GM06990 (cell line): ENCODE data around the gene ZHX3.
A peak's percentile ranks its signal among the peaks of the same experiment; 100 is the strongest.
"Not testable (repeated sequence)": the region's sequence is repeated elsewhere in the genome, so short reads cannot be mapped to it uniquely, and the experiment has no call there.

Source experiments
- DNase-seq: peaks from one replicate; pipeline ENCODE4 v3.0.0-alpha.2; 2011; ENCODE audit not compliant: insufficient read length; ENCODE audit errors: extremely low read depth
- H3K27me3 ChIP-seq: replicated peaks from 2 replicates; pipeline ENCODE4 v1.6.0; 2011; ENCODE audit warnings: low read length; ENCODE audit not compliant: control insufficient read depth, insufficient read depth
- H3K36me3 ChIP-seq: 2 replicates; pipeline ENCODE4 v1.5.1; 2011; ENCODE audit warnings: low read length; ENCODE audit not compliant: control insufficient read depth, insufficient read depth
- H3K4me3 ChIP-seq: replicated peaks from 2 replicates; pipeline ENCODE4 v1.5.1; 2011; ENCODE audit warnings: low read depth, mild to moderate bottlenecking, control low read depth, low read length
- TF ChIP-seq, protein P1 (sequence below): IDR thresholded peaks from 2 replicates; pipeline ENCODE4 v1.5.1; 2011; ENCODE audit warnings: low read length, control low read depth, mild to moderate bottlenecking, inconsistent platforms; ENCODE audit not compliant: insufficient read depth, poor library complexity, severe bottlenecking

The ZHX3 gene

GRCh38 chr20:41245086-41245707 lies 72.3 kb downstream of the ZHX3 start:
- H3K4me3 ChIP-seq = no peak overlapping the region
- no peaks in the 10 kb centered on the region for H3K36me3 ChIP-seq
- H3K27me3 ChIP-seq = no peaks in the 10 kb centered on the region
- TF ChIP-seq, protein P1, sequence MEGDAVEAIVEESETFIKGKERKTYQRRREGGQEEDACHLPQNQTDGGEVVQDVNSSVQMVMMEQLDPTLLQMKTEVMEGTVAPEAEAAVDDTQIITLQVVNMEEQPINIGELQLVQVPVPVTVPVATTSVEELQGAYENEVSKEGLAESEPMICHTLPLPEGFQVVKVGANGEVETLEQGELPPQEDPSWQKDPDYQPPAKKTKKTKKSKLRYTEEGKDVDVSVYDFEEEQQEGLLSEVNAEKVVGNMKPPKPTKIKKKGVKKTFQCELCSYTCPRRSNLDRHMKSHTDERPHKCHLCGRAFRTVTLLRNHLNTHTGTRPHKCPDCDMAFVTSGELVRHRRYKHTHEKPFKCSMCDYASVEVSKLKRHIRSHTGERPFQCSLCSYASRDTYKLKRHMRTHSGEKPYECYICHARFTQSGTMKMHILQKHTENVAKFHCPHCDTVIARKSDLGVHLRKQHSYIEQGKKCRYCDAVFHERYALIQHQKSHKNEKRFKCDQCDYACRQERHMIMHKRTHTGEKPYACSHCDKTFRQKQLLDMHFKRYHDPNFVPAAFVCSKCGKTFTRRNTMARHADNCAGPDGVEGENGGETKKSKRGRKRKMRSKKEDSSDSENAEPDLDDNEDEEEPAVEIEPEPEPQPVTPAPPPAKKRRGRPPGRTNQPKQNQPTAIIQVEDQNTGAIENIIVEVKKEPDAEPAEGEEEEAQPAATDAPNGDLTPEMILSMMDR = no peak
- DNase-seq = peak; percentile 4

DNA sequence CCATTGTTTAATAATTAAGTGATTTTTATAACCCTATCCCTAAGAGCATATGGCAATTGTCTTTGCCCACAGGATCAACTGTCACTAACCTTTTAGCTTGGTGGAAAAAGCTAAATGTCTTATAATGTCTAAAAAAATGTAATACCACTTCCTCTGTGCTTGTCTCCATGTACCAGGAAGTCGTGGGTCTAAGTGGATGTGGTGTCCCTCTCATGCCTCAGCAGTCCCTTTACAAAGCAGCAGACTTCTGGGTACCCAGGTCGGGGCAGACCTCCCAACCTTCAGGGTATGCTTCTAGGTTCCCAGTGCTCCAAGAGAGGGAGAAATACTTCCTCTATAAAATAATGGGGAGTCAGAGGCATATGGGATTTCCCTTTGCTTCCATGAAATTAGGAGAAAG lies 74.7 kb downstream of the ZHX3 start:
- TF ChIP-seq, protein P1 = no peak
- Histone ChIP-seq H3K4me3 (no peak overlapping the region), H3K36me3 (no peaks in the 10 kb centered on the region), H3K27me3 (no peaks in the 10 kb centered on the region)
- no peak for DNase-seq

DNA sequence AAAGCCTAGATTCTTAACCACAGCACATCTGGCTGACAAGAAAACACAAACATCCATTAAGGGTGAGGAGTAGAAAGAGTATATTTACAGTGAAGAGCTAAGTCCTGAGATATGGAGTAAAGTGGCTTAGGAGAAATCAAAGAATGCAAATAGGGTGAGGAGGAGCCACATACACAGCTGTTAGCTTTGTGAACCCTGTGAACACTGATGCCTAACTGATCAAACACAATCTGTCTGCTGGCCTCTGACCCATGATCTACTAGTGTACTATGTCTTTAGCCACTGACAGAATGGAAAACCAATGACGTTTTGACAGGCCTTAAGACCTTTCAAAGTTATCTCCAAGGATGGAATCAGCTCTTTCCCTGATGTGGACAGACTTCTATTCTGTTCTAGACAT lies 75.2 kb downstream of the ZHX3 start:
- DNase-seq = no peak
- Histone ChIP-seq H3K4me3 (no peak overlapping the region), H3K36me3 (no peaks in the 10 kb centered on the region), H3K27me3 (no peaks in the 10 kb centered on the region)
- TF ChIP-seq, protein P1 = no peak

GRCh38 chr20:41237233-41237632 lies 80.3 kb downstream of the ZHX3 start:
- not testable (repeated sequence) for H3K27me3 ChIP-seq, H3K36me3 ChIP-seq, DNase-seq, H3K4me3 ChIP-seq

- H3K36me3 ChIP-seq, H3K27me3 ChIP-seq, DNase-seq, H3K4me3 ChIP-seq: not testable (repeated sequence)
Measured at GRCh38 chr20:41236818-41237217, 80.7 kb downstream of the ZHX3 start.

GRCh38 chr20:41234546-41234945 lies 83.0 kb downstream of the ZHX3 start:
- DNase-seq = no peak
- Histone ChIP-seq H3K27me3 (no peaks in the 10 kb centered on the region), H3K4me3 (no peak overlapping the region), H3K36me3 (no peaks in the 10 kb centered on the region)
- TF ChIP-seq, protein P1 = no peak

DNA sequence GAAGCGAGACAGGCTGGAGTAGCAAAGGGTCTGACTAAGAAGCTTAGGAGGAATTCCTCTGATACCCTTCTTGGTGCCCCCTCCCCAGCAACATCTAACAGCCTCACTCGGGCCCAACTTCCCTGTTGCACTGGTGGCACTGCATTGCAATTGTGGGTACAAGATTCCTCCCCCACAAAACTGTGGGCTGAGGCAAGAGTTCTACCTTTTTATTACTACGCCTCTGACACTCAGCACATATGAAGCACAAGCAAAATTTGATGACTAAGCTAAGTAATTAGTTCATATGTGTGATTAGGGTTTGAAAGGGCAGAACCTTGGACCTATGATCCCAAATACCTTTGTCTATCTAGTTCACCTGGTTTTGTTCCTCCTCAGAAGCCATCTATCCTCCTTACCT lies 83.5 kb downstream of the ZHX3 start:
- Histone ChIP-seq H3K27me3 (no peaks in the 10 kb centered on the region), H3K4me3 (no peak overlapping the region), H3K36me3 (no peaks in the 10 kb centered on the region)
- DNase-seq = no peak
- TF ChIP-seq, protein P1 = no peak
